ENCODE data around the gene HSFX1.

Gene HSFX1

DNA sequence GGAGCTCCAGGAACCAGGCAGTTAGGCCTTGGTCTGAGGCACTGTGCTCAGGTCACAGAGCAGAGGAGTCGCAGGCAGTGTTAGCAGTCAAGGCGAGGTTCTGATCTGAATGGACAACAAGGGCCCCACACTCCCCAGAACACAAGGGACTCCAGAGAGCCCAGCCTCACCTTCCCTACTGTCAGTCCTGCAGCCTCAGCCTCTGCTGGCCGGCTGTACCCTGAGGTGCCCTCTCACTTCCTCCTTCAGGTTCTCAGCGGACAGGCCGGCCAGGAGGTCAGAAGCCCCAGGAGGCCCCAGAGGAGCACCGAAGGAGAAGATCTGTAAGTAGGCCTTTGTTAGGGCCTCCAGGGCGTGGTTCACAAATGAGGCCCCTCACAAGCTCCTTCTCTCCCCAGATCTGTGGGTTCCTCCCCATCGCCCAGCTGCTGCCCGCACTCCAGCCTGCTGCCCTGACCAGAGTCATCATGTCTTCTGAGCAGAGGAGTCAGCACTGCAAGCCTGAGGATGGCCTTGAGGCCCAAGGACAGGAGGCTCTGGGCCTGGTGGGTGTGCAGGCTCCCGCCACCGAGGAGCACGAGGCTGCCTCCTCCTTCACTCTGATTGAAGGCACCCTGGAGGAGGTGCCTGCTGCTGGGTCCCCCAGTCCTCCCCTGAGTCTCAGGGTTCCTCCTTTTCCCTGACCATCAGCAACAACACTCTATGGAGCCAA is 34.0 kb downstream of the HSFX1 start:
- no peak for DNase-seq (ENCODE audit: low read depth)

DNA sequence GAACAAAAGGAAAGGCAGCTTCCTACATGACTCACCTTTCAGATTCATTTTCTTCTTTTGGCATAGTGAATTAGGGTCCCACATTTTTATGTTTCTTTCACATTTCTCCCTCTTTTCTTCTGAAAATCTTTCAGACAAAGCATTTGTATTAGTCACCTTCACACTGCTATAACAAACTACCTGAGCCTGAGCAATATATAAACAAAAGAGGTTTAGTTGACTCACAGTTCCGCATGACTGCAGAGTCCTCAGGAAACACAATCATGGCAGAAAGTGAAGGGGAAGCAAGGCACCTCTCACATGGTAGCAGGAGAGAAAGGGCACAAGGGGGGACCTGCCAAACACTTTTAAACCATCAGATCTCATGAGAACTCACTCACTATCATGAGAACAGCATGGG is 44.8 kb downstream of the HSFX1 start:
- DNase-seq (ENCODE audit: low read depth), result no peak

DNA sequence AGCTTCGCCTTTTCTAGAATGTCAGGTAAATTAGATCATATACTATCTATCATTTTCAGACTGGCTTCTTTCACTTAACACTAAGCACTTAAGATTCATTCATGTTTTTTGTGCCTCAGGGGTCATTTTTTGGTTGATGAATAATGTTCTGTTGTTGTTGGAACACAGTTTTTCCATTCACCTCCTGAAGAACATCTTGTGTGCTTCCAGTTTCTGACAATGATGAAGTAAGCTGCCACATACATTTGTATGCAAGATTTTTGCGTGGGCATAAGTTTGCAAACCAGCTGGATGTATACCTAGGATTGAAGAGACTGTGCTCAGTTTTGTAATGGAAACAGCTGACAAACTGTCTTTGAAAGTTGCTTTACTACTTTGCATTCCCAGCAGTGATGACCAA is 45.5 kb downstream of the HSFX1 start:
- no peak for DNase-seq (ENCODE audit: low read depth)

DNA sequence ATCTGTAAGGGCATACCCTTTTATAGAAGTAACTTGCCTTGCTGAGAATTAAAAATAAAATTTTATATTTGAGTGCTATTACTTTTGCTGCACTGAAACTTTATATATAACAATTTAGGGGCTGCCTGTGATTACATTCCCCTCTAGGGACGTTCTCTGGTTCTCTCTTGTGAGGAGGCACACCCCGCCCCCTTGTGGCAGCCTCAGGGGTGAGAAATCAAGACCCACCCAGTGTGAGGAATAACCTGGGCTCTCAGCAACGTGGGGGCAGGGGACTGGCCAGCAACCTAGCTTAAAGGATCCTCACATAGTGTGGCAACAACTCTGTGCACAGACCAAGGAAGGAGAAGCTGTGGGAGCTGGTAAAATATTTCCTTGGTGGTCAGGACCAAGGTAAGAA is 51.6 kb downstream of the HSFX1 start:
- DNase-seq (ENCODE audit: low read depth), result no peak

Data from HS-27A (cell line).